Airway epithelial cell (primary cell): Measurements from ENCODE around the gene PDCD7. TPM values are rescaled to one million over a fixed set of nuclear protein-coding genes. Genes with fewer than 3 reads are reported as not detected.

Source experiments
- total RNA-seq: library from RNA; depleted of rRNA; stranded (reverse); fragments of >200 nt; gene quantifications from 2 replicates; pipeline ENCODE4 v1.2.3, GENCODE V29; 2015

PDCD7 gene
- total RNA-seq: 23.2 and 25.7 TPM in 2 replicates

GRCh38 chr15:65133548-65134200 lies at the start of gene PDCD7:
PDCD7 (minus strand) TSS chr15:65133808; CDS start chr15:65133781, 27 bp downstream.

DNA sequence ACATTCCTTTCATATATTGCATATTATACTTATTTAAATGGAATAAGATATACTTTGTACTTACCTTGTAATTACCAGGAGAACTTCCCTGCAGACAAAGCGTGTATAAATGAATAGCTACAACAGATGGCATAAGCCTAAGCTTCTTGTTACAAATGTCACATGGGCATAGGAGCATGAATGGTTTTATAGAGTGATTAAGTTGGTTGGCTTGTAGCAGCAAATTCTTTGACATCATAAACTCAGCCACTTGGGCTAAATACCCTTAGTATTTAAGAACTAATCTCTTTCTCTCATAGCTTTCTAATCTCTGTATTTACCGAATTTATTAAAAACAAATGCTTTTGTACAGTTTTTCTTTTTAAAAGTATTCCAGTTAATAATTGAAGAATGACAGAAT lies 18.5 kb downstream of the PDCD7 start, which contains the start of gene UBAP1L:
UBAP1L (minus strand) TSS at position 115 of the 400 bp plus-strand sequence. CDS start 8,985 bp downstream, outside the sequence.

DNA sequence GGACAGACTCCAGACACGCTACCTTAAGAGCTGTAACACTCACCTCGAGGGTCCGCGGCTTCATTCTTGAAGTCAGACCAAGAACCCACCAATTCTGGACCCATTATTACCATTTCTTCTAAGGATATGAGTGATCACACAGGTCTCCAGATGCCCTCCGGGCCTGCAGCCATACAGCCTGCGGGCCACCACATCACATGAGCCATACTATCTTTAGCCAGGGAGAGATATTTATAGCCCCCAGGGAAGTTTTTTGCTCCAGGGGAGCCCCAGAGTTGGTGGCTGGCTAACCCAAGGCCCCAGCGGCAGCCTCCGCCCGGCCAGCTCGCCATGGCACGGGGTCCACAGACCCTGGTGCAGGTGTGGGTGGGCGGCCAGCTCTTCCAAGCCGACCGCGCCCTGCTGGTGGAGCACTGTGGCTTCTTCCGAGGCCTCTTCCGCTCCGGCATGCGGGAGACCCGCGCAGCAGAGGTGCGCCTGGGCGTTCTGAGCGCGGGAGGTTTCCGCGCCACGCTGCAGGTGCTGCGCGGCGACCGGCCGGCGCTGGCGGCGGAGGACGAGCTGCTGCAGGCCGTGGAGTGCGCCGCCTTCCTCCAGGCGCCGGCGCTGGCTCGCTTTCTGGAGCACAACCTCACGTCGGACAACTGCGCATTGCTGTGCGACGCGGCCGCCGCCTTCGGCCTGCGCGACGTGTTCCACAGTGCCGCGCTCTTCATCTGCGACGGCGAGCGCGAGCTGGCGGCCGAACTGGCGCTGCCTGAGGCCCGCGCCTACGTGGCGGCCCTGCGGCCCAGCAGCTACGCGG lies 56.9 kb downstream of the PDCD7 start, which contains the start of gene KBTBD13:
KBTBD13 (plus strand) TSS at position 261 of the 805 bp plus-strand sequence; CDS start at position 331, 70 bp downstream.

DNA sequence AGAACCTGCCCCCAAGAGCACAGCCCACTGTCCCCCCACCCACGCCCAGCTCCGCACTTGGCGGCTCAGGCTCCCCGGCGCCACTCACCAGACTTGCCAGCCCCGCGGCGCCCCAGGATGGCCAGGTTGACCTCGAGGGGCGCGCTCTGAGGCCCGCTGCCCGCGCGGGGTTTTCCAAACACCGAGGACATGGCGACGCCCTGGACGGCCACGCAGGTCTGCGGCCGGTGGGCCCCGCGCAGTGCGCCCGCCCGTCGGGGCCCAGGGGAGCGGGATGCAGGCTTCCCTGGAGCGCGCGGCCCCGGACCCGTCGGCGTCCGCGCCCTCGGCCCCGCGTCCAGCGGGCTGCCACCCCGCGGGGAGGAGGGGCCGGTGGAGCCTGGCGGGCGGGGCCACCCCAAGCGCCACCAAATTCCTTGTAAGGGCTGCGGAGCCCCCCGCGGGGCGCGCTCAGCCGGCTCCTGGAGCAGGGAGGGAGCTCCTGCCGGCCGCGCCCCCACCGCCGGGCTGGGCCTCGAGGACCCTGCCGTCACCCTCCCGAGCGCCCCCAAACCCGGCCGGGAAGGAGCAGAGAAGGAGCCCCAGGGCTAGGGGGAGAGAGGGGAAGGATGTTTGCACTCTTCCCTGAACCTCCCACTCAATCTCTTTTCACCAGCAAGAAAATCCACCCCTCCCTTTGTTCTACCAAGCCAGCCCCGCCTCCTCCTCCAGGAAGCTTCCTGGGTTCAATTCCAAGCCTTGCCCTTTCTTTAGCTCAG lies 65.8 kb downstream of the PDCD7 start, which contains the start of gene RASL12:
RASL12 (minus strand) TSS at position 347 of the 758 bp plus-strand sequence; CDS start at position 191, 156 bp downstream.

Other genes with a start within 250 kb of the PDCD7 start
- gene ANKDD1A, start 221.9 kb downstream of the PDCD7 start, total RNA-seq: 1.4 and 1.6 TPM in 2 replicates
- gene SPG21, start 143.9 kb downstream of the PDCD7 start, total RNA-seq: 73.0 and 91.5 TPM in 2 replicates
- gene MTFMT, start 104.2 kb downstream of the PDCD7 start, total RNA-seq: 22.5 and 35.4 TPM in 2 replicates
- not detected in 2 replicates for gene SLC51B, start 88.4 kb downstream of the PDCD7 start, total RNA-seq
- not detected in 2 replicates for gene RASL12, start 65.8 kb downstream of the PDCD7 start, total RNA-seq
- not detected in 2 replicates for gene KBTBD13, start 57.1 kb downstream of the PDCD7 start, total RNA-seq
- under 0.01 and 0.35 TPM in 2 replicates for gene UBAP1L, start 18.6 kb downstream of the PDCD7 start, total RNA-seq
- 26.0 and 43.5 TPM in 2 replicates for gene CLPX, start 51.5 kb upstream of the PDCD7 start, total RNA-seq
- 0.28 and 0.49 TPM in 2 replicates for gene CILP, start 77.7 kb upstream of the PDCD7 start, total RNA-seq
- 3.0 and 4.6 TPM in 2 replicates for gene PARP16, start 153.1 kb upstream of the PDCD7 start, total RNA-seq
- not detected in 2 replicates for gene RNU5A-1, start 162.2 kb upstream of the PDCD7 start, total RNA-seq
- not detected in 2 replicates for gene RNU5B-1, start 170.9 kb upstream of the PDCD7 start, total RNA-seq
- not detected in 2 replicates for gene IGDCC3, start 244.2 kb upstream of the PDCD7 start, total RNA-seq